Lower leg skin (tissue), 4 donors: ENCODE measurements around the gene KCNJ6. TPM values are rescaled to one million over a fixed set of nuclear protein-coding genes. Genes with fewer than 3 reads are reported as not detected.

Source experiments
- DNase-seq, 2 donors: peaks; one replicate each; pipeline ENCODE4 v3.0.0-alpha.2; 2019; ENCODE audit warnings: low spot score in 2 of 2
- H3K4me3 ChIP-seq: fragments of 200-600 bp; sonication (generic); 2 replicates; pipeline ENCODE4 v1.5.1; 2017; ENCODE audit warnings: mild to moderate bottlenecking, low read depth; ENCODE audit not compliant: poor library complexity, severe bottlenecking
- CTCF ChIP-seq, 3 donors: fragments of 450-650 bp; IDR thresholded peaks; one replicate each; pipeline ENCODE4 v1.5.1; 2016; ENCODE audit warnings: antibody characterized with exemption in 3 of 3, mild to moderate bottlenecking in 3 of 3, moderate library complexity in 2 of 3
- POLR2A ChIP-seq, 2 donors: fragments of 450-650 bp; IDR thresholded peaks; one replicate each; pipeline ENCODE4 v1.6.1; 2016 to 2017; ENCODE audit warnings: antibody characterized with exemption in 2 of 2, mild to moderate bottlenecking in 1 of 2, moderate library complexity in 1 of 2
- WGBS, 2 donors: methylation state at CpG; one replicate each; pipeline ENCODE4 v1.1.5; 2018; 5-methylcytosine and 5-hydroxymethylcytosine counted together
- intact Hi-C: fragments of 100-400 bp; cut with DNase I; formaldehyde crosslinking; loops from one replicate; pipeline ENCODE4 v1.15.0; 2023; ENCODE audit warnings: low total_unique reads
- total RNA-seq, 4 donors: library from RNA; depleted of rRNA; stranded (reverse); fragments of >200 nt; gene quantifications; one replicate each; pipeline ENCODE4 v1.1.0, GENCODE V29; 2016

Gene KCNJ6
- total RNA-seq, 4 donors from 2014 or later: 0.04 TPM; not detected in 3

GRCh38 chr21:37711286-37711829 is 204.9 kb downstream of the KCNJ6 start:
- TF ChIP-seq POLR2A (IDR thresholded peaks at IDR 0.05): no peak
- DNase-seq: no peak
- no peak overlapping the region for H3K4me3 ChIP-seq
- 74 to 81% methylated on average over 9 of the region's 9 CpGs for WGBS, 2 donors
- intact Hi-C loops: no loop called here

GRCh38 chr21:37710546-37711285 is 205.5 kb downstream of the KCNJ6 start:
- no peak overlapping the region for H3K4me3 ChIP-seq
- 56 to 65% methylated on average over 24 of the region's 24 CpGs for whole genome bisulfite sequencing, 2 donors
- intact Hi-C loops: no loop called here
- TF ChIP-seq CTCF (IDR thresholded peaks at IDR 0.05) (no peak), POLR2A (IDR thresholded peaks at IDR 0.05) (no peak)
- DNase-seq: no peak

- no peak for TF ChIP-seq CTCF (IDR thresholded peaks at IDR 0.05)
- TF ChIP-seq POLR2A (IDR thresholded peaks at IDR 0.05): no peak
- H3K4me3 ChIP-seq: no peak overlapping the region
- DNase-seq: no peak
- intact Hi-C loops: no loop called here
- WGBS, 2 donors: 48 to 72% methylated on average over 2 of the region's 2 CpGs
Observed at GRCh38 chr21:37704751-37705150, 211.5 kb downstream of the KCNJ6 start.

GRCh38 chr21:37702241-37702640 is 214.0 kb downstream of the KCNJ6 start:
- TF ChIP-seq POLR2A (IDR thresholded peaks at IDR 0.05): no peak
- no peak for TF ChIP-seq CTCF (IDR thresholded peaks at IDR 0.05)
- DNase-seq: no peak
- WGBS, 2 donors: 92 to 95% methylated on average over 7 of the region's 7 CpGs
- H3K4me3 ChIP-seq: no peak overlapping the region
- intact Hi-C loops: no loop called here

- no peak for DNase-seq
- TF ChIP-seq POLR2A (IDR thresholded peaks at IDR 0.05) (no peak), CTCF (IDR thresholded peaks at IDR 0.05) (no peak)
- intact Hi-C loops: no loop called here
- H3K4me3 ChIP-seq: no peak overlapping the region
- 50 to 51% methylated on average over 6 of the region's 6 CpGs for WGBS, 2 donors
Observed at GRCh38 chr21:37700641-37701202, 215.5 kb downstream of the KCNJ6 start.

GRCh38 chr21:37699024-37699775 is 217.1 kb downstream of the KCNJ6 start:
- DNase-seq: no peak
- no peak overlapping the region for H3K4me3 ChIP-seq
- intact Hi-C loops: no loop called here
- TF ChIP-seq POLR2A (IDR thresholded peaks at IDR 0.05) (no peak), CTCF (IDR thresholded peaks at IDR 0.05) (no peak)
- WGBS, 2 donors: 58 to 60% methylated on average over 5 of the region's 5 CpGs
